Retinal pigment epithelial cell (primary cell): ENCODE data around the gene ISCU.
"Not testable (repeated sequence)": the region's sequence is repeated elsewhere in the genome, so short reads cannot be mapped to it uniquely, and the experiment has no call there.

Source experiments
- DNase-seq: peaks from one replicate; pipeline ENCODE4 v3.0.0-alpha.2; 2010; ENCODE audit warnings: low read depth
- H3K4me3 ChIP-seq: 2 replicates; pipeline ENCODE4 v1.5.1; 2011; ENCODE audit warnings: mild to moderate bottlenecking, low read length, control low read depth, moderate library complexity
- CTCF ChIP-seq: conservative IDR thresholded peaks from 2 replicates; pipeline ENCODE4 v1.5.1; 2011; ENCODE audit warnings: low read depth, low read length, control low read depth, inconsistent platforms

The ISCU gene

GRCh38 chr12:108583991-108584390 is 21.6 kb downstream of the ISCU start:
- DNase-seq: no peak
- TF ChIP-seq CTCF: no peak
- no peak overlapping the region for H3K4me3 ChIP-seq

- no peak for TF ChIP-seq CTCF
- H3K4me3 ChIP-seq: no peak overlapping the region
- no peak for DNase-seq
Measured at GRCh38 chr12:108584456-108585065, 22.2 kb downstream of the ISCU start.

GRCh38 chr12:108585864-108586263 is 23.5 kb downstream of the ISCU start:
- no peak overlapping the region for H3K4me3 ChIP-seq
- no peak for DNase-seq
- no peak for TF ChIP-seq CTCF

GRCh38 chr12:108586306-108586705 is 23.9 kb downstream of the ISCU start:
- H3K4me3 ChIP-seq: no peak overlapping the region
- no peak for TF ChIP-seq CTCF
- no peak for DNase-seq

GRCh38 chr12:108587826-108588225 is 25.4 kb downstream of the ISCU start:
- no peak for TF ChIP-seq CTCF
- no peak for DNase-seq
- H3K4me3 ChIP-seq: no peak overlapping the region

- no peak for TF ChIP-seq CTCF
- no peak for DNase-seq
Measured at GRCh38 chr12:108589028-108589839, 26.8 kb downstream of the ISCU start.

GRCh38 chr12:108589840-108590229 is 27.4 kb downstream of the ISCU start:
- TF ChIP-seq CTCF: no peak
- no peak overlapping the region for H3K4me3 ChIP-seq
- no peak for DNase-seq

More at GRCh38 chr12:108589028-108589839, 26.8 kb downstream of the ISCU start:
- H3K4me3 ChIP-seq: no peak overlapping the region

GRCh38 chr12:108590463-108590862 is 28.1 kb downstream of the ISCU start:
- H3K4me3 ChIP-seq, DNase-seq: not testable (repeated sequence)
